ENCODE results near the gene MEIOSIN.

The MEIOSIN gene

GRCh38 chr19:45764945-45765701 lies 31.9 kb downstream of the MEIOSIN start:
- DNase-seq (ENCODE audit: low read depth in 2 of 2) = no peak

GRCh38 chr19:45765702-45766295 lies 32.6 kb downstream of the MEIOSIN start:
- no peak for DNase-seq (ENCODE audit: low read depth in 2 of 2)

GRCh38 chr19:45766296-45766868 lies 33.1 kb downstream of the MEIOSIN start:
- no peak for DNase-seq (ENCODE audit: low read depth in 2 of 2)

GRCh38 chr19:45766869-45767346 lies 33.7 kb downstream of the MEIOSIN start:
- no peak for DNase-seq (ENCODE audit: low read depth in 2 of 2)

DNA sequence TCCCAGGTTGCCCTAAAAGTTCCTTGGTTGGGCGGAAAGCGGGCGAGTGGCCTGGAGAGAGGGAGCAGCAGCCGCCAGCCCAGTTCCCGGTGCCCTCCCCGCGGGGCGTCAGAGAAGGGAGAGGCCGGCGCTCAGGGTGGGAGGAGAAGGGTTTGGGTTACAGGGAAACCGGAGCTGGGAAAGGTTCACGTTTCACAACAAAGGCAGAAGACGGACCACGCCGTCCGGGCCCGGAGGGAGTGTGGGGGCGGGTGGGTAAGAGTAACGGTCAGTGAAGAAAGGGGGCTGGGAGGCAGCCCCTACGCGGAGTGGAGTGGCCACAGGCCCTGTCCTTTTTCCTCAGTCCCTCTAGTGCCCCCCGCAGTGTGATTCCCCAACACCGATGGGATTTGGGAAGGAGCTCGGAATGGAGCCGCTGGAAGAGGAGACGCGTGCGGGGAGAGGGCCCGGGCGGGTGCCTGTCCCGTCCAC lies 34.2 kb downstream of the MEIOSIN start:
- no peak for DNase-seq (ENCODE audit: low read depth in 2 of 2)

DNA sequence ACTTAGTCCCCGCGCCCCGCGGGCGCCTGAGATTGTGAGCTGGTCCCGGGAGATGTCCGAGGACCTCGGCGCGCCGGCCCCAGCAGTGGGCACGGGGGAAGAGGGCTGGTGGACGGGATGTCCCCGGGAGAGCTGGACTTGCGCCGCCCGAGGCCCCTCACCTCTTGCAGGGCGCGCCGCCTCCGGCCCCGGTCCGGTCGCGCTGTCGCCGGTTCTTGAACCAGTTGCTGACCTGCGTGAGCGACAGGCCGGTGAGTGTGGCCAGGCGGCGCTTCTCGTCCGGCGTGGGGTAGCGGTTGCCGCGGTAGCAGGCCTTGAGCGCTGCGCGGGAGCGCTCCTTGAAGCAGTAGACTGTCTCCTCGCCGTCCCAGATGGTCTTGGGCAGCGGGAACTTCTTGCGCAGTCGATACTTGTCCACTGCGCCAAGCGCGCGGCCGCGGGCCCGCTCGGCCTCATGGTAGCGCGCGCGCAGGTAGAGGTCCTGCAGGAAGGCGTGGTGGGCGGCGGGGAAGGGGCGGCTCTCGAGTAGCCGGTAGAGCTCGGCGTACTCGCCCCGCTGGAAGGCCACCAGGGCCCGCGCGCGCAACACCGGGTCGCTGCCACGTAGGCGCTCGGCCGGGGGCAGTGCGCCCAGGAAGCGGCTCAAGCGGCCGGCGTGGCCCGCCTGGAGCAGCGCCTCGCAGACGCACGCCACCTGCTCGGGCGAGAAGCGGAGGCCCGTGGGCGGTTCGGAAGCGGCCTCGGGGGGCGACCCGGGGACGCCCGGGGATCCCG lies 34.8 kb downstream of the MEIOSIN start:
- no peak for DNase-seq (ENCODE audit: low read depth in 2 of 2)

- no peak for DNase-seq (ENCODE audit: low read depth in 2 of 2)
Observed at GRCh38 chr19:45768655-45768983, 35.4 kb downstream of the MEIOSIN start.

DNA sequence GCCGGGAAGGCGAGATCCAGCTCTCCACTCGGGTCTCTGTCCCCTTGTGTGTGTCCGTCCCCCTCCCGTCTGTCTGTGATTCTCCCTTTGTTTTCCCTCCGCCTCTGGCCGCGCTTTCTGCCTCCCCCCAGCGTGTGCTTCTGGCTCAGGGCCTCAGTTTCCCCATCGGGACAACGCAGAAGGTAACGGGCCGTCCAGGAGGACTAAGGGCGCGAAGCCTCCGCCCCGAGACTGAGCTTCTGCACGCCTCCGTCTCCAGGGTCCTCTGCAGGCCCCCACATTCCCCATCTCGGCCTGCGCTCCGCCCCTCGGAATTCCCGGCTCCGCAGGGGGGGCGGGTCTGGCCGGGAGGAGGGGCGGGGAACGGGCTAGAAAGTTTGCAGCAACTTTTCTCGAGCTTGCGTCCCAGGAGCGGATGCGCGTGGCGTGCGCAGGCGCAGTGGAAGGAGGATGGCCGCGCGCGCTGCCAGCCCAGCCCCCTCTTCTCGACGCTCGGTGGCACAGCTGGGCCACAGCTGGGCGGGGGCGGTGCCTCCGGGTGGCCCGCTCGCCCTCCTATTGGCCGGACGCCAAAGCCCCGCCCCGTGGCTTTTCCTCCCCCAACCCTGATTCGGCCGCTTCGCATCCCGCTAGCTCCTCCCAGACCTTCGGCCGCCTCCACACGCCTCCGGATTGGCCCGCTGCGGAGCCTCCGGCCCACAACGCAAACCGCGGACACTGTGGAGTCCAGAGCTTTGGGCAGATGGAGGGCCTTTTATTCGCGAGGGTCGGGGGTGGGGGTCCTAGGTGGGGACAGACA lies 35.9 kb downstream of the MEIOSIN start, which contains the start of gene SIX5:
SIX5 (minus strand) TSS at position 269 of the 799 bp plus-strand sequence. CDS start 408 bp downstream, outside the sequence.
- DNase-seq (ENCODE audit: low read depth in 2 of 2) = peak; percentile 85 to 86

DNA sequence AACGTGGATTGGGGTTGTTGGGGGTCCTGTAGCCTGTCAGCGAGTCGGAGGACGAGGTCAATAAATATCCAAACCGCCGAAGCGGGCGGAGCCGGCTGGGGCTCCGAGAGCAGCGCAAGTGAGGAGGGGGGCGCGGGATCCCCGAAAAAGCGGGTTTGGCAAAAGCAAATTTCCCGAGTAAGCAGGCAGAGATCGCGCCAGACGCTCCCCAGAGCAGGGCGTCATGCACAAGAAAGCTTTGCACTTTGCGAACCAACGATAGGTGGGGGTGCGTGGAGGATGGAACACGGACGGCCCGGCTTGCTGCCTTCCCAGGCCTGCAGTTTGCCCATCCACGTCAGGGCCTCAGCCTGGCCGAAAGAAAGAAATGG lies 36.6 kb downstream of the MEIOSIN start:
- DNase-seq (ENCODE audit: low read depth in 2 of 2) = peak in 1 of 2 donors; percentile 20

DNA sequence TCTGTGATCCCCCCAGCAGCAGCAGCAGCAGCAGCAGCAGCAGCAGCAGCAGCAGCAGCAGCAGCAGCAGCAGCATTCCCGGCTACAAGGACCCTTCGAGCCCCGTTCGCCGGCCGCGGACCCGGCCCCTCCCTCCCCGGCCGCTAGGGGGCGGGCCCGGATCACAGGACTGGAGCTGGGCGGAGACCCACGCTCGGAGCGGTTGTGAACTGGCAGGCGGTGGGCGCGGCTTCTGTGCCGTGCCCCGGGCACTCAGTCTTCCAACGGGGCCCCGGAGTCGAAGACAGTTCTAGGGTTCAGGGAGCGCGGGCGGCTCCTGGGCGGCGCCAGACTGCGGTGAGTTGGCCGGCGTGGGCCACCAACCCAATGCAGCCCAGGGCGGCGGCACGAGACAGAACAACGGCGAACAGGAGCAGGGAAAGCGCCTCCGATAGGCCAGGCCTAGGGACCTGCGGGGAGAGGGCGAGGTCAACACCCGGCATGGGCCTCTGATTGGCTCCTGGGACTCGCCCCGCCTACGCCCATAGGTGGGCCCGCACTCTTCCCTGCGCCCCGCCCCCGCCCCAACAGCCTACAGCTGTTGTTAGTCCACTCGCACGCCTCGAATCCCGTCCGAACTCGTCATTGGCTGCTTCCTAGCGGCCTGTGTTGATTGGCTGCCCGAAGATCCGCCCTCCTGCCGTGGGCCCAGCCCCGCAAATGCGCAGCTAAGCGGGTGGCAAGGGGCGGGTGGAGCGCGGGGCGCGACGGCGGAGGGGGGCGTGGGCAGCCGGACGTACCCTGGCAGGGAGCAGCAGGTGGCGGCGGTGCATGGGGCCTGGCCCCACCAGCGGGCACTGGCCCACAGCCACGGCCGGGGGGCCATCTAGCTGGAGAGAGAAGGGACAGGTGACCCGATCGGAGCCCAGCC lies 37.2 kb downstream of the MEIOSIN start:
- DNase-seq (ENCODE audit: low read depth in 2 of 2) = peak; percentile 80 to 82

GRCh38 chr19:45771311-45771933 lies 38.2 kb downstream of the MEIOSIN start:
- no peak for DNase-seq (ENCODE audit: low read depth in 2 of 2)

DNA sequence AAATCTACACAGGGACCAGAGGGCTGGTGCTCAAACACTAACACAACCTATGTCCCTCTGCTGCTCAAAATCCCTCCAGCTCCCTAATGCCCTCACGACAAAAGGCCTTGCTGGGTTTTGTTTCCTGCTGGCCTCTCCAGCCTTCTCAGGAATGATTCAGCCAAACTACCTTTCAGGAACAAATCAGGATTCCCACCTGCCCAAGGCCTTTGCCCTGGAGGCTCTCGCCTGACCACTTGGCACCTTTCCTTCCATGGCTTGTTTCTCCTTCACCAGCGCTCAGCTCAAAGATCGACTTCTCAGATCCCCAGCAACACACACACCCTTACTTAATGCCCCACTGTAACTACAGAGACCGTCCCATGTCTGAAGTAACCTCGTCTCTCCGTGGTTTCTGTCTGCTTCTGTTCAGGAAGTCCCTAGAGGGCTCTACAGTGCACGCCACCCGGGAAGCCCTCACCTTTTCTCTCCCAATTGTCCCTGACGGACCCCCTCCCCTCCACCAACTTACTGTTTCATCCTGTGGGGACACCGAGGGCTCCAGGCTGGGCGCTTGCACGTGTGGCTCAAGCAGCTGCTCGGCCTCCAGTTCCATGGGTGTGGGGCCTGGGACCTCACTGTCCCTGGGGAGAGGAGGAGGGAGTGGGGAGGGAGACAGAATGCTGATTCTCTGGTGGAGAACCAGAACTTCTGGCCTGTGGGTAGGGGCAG lies 39.0 kb downstream of the MEIOSIN start:
- no peak for DNase-seq (ENCODE audit: low read depth in 2 of 2)

DNA sequence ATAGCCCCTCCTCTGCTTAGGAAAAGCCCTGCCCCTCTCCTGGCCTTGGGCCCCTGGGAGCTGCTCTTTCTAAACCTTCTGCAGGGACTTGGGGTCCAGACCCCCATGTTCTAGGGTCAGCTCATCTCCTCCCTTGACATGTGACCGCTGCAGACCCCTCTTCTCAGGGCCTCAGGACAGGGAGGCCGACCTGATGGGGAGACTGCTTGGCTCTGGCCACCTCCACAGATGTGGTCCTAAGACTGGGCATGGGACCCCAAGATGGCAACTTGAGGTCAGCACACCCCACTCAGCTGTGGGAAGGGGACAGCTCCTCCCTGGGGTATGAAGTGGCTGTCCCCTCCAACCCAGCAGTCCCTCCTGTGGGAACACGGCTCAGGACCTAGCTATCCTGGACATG lies 39.7 kb downstream of the MEIOSIN start:
- no peak for DNase-seq (ENCODE audit: low read depth in 2 of 2)

GRCh38 chr19:45773384-45773783 lies 40.1 kb downstream of the MEIOSIN start:
- DNase-seq (ENCODE audit: low read depth in 2 of 2) = no peak

DNA sequence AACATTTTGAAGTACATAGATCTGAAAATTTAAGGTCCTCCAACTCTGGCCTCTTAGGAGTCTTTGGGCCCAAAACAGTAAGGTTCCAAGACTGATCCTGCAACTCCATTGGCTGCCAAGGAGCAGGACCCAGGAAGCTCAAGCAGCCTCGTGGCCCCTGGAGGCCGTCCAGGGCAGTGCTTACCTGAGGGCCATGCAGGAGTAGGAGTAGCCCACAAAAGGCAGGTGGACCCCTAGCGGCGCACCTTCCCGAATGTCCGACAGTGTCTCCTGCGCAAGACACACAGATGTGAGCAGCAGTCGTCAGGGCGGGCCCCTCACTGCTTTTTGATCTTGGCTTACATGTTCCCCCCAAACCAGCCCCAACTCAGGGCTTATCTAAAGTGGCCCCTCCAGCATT lies 41.5 kb downstream of the MEIOSIN start:
- DNase-seq (ENCODE audit: low read depth in 2 of 2) = no peak

- DNase-seq (ENCODE audit: low read depth in 2 of 2) = no peak
Observed at GRCh38 chr19:45777395-45777961, 44.2 kb downstream of the MEIOSIN start.

- no peak for DNase-seq (ENCODE audit: low read depth in 2 of 2)
Observed at GRCh38 chr19:45778010-45778661, 44.9 kb downstream of the MEIOSIN start.
